GM21529 (cell line): ENCODE data around the gene PRKCE.

Source experiments
- ATAC-seq: cut with Tn5 transposase; IDR thresholded peaks from one replicate; pipeline ENCODE4 v1.9.1; 2021; ENCODE audit not compliant: unreplicated experiment

Gene PRKCE

GRCh38 chr2:46002947-46003346 is 351.5 kb downstream of the PRKCE start:
- ATAC-seq: no peak

GRCh38 chr2:46003903-46004473 is 352.5 kb downstream of the PRKCE start:
- ATAC-seq: no peak

- ATAC-seq: no peak
These were observed 355.1 kb downstream of the PRKCE start for GRCh38 chr2:46006473-46007025.

- no peak for ATAC-seq
These were observed 355.9 kb downstream of the PRKCE start for GRCh38 chr2:46007412-46007811.

GRCh38 chr2:46008091-46008870 is 356.8 kb downstream of the PRKCE start:
- ATAC-seq: no peak

- ATAC-seq: no peak
These were observed 357.8 kb downstream of the PRKCE start for GRCh38 chr2:46009315-46009714.

GRCh38 chr2:46009772-46010171 is 358.3 kb downstream of the PRKCE start:
- ATAC-seq: no peak

- no peak for ATAC-seq
These were observed 358.9 kb downstream of the PRKCE start for GRCh38 chr2:46010223-46010924.

GRCh38 chr2:46010925-46011490 is 359.5 kb downstream of the PRKCE start:
- ATAC-seq: no peak

- no peak for ATAC-seq
These were observed 361.3 kb downstream of the PRKCE start for GRCh38 chr2:46012618-46013240.

GRCh38 chr2:46013726-46014125 is 362.3 kb downstream of the PRKCE start:
- ATAC-seq: no peak

- ATAC-seq: no peak
These were observed 363.6 kb downstream of the PRKCE start for GRCh38 chr2:46014911-46015654.

GRCh38 chr2:46015671-46016070 is 364.2 kb downstream of the PRKCE start:
- ATAC-seq: no peak

- ATAC-seq: no peak
These were observed 364.6 kb downstream of the PRKCE start for GRCh38 chr2:46016091-46016490.

GRCh38 chr2:46018773-46019591 is 367.5 kb downstream of the PRKCE start:
- no peak for ATAC-seq

GRCh38 chr2:46020416-46020815 is 368.9 kb downstream of the PRKCE start:
- no peak for ATAC-seq

GRCh38 chr2:46023165-46023854 is 371.8 kb downstream of the PRKCE start:
- no peak for ATAC-seq

- ATAC-seq: no peak
These were observed 372.8 kb downstream of the PRKCE start for GRCh38 chr2:46024146-46024779.
